ENCODE data around the gene PIP4K2C.

- TF ChIP-seq MYC (IDR thresholded peaks at IDR 0.05; ENCODE audit: insufficient read depth, insufficient read length, insufficient replicate concordance, low read length, severe bottlenecking) (no peak), CTCF (IDR thresholded peaks at IDR 0.05 in 2 of 3, conservative IDR thresholded peaks at IDR 0.05 in 1 of 3; ENCODE audit: control insufficient read depth in 2 of 3, extremely low read depth in 1 of 3, insufficient read depth in 1 of 3, low read depth in 3 of 3, low read length in 3 of 3) (no peak), EZH2 (IDR thresholded peaks at IDR 0.05; ENCODE audit: borderline replicate concordance, control insufficient read depth, low read depth, low read length) (no peak), RFX5 (IDR thresholded peaks at IDR 0.05; ENCODE audit: low read depth, low read length) (no peak)
Measured at GRCh38 chr12:57611827-57612710, 21.1 kb downstream of the PIP4K2C start.
